Breast epithelium (tissue), 4 donors: Measurements from ENCODE around the gene TNS3. TPM values are rescaled to one million over a fixed set of nuclear protein-coding genes. Genes with fewer than 3 reads are reported as not detected.

ENCODE experiments used
- DNase-seq, 2 donors: peaks; one replicate each; pipeline ENCODE4 v3.0.0-alpha.2; 2019; ENCODE audit warnings: low spot score in 2 of 2
- H3K27ac ChIP-seq, 2 donors: fragments of 200-600 bp; sonication (generic) in 1 of 2; one replicate each; pipeline ENCODE4 v1.5.1; 2016 to 2019; ENCODE audit warnings: mild to moderate bottlenecking in 1 of 2
- H3K27me3 ChIP-seq, 2 donors: fragments of 200-600 bp; sonication (generic) in 1 of 2; one replicate each; pipeline versions ENCODE4 v1.5.1 to v1.6.0; 2017 to 2019; ENCODE audit warnings: control low read depth in 1 of 2, mild to moderate bottlenecking in 1 of 2
- H3K36me3 ChIP-seq: fragments of 200-600 bp; one replicate; pipeline ENCODE4 v1.5.1; 2019
- H3K4me1 ChIP-seq, 2 donors: fragments of 200-600 bp; sonication (generic); one replicate each; pipeline ENCODE4 v1.5.1; 2016 to 2019; ENCODE audit warnings: control low read depth in 1 of 2
- H3K4me3 ChIP-seq, 3 donors: fragments of 200-600 bp; sonication (generic); 1 replicate in 2 of 3; 2 replicates in 1 of 3; pipeline ENCODE4 v1.5.1; 2016 to 2019; ENCODE audit warnings: mild to moderate bottlenecking in 3 of 3, moderate library complexity in 2 of 3
- H3K9me3 ChIP-seq, 2 donors: fragments of 200-600 bp; sonication (generic) in 1 of 2; one replicate each; pipeline ENCODE4 v1.5.1; 2016 to 2019; ENCODE audit warnings: control low read depth in 1 of 2
- CTCF ChIP-seq, 3 donors: fragments of 450-650 bp; IDR thresholded peaks; one replicate each; pipeline ENCODE4 v1.5.1; 2016 to 2017; ENCODE audit warnings: antibody characterized with exemption in 3 of 3, mild to moderate bottlenecking in 3 of 3, moderate library complexity in 3 of 3
- POLR2A ChIP-seq: fragments of 450-650 bp; IDR thresholded peaks from one replicate; pipeline ENCODE4 v1.6.1; 2016; ENCODE audit warnings: antibody characterized with exemption, mild to moderate bottlenecking, moderate library complexity
- POLR2AphosphoS5 ChIP-seq, 3 donors: sonication (generic); formaldehyde crosslinking; IDR thresholded peaks; one replicate each; pipeline ENCODE4 v1.6.1; 2017; ENCODE audit warnings: antibody characterized with exemption in 3 of 3
- intact Hi-C: fragments of 100-400 bp; cut with DNase I; formaldehyde crosslinking; loops from one replicate; pipeline ENCODE4 v1.15.1; 2023; ENCODE audit warnings: low total_unique reads
- total RNA-seq, 3 donors: library from RNA; depleted of rRNA; stranded (reverse); fragments of >200 nt; gene quantifications; one replicate each; pipeline ENCODE4 v1.1.0, GENCODE V29; 2016

TNS3 gene
- total RNA-seq, 3 donors from 2014 or later: 41.0 to 78.1 (median 56.2) TPM

- TF ChIP-seq POLR2AphosphoS5 (IDR thresholded peaks at IDR 0.05) (no peak), CTCF (IDR thresholded peaks at IDR 0.05) (no peak), POLR2A (no peak)
These were observed 52.5 kb downstream of the TNS3 start for GRCh38 chr7:47529405-47529804.

DNA sequence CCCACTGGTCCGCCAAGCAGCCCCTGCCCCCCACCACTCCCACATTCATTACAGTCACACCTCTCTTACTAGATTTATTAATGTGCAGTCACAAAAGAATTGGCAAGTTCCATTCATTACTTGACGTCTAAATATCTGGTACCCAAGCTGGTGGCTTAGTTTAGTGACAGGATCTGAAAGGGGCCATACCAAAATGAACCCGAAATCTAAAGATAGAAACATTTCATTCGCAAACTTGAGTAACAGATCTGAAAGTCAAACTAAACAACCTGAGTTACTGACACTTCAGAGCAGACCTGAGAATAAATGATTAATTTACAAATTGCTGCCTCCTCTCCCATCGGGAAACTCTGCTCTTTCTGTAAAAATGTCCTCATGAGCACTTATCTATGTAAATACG lies 53.4 kb downstream of the TNS3 start:
- no peaks in the 10 kb centered on the region for H3K27me3 ChIP-seq
- H3K4me1 ChIP-seq: no peaks in the 10 kb centered on the region
- H3K9me3 ChIP-seq: no peaks in the 10 kb centered on the region
- intact Hi-C loops: no loop called here
- no peaks in the 10 kb centered on the region for H3K36me3 ChIP-seq
- no peak for DNase-seq
- H3K4me3 ChIP-seq: no peak overlapping the region
- H3K27ac ChIP-seq: no peak overlapping the region
- no peak for TF ChIP-seq POLR2A
- TF ChIP-seq POLR2AphosphoS5 (IDR thresholded peaks at IDR 0.05): no peak
- TF ChIP-seq CTCF (IDR thresholded peaks at IDR 0.05): no peak

More at GRCh38 chr7:47529405-47529804, 52.5 kb downstream of the TNS3 start:
- Histone ChIP-seq H3K4me3 (no peak overlapping the region), H3K4me1 (no peaks in the 10 kb centered on the region), H3K27me3 (no peaks in the 10 kb centered on the region), H3K36me3 (no peaks in the 10 kb centered on the region), H3K27ac (no peak overlapping the region), H3K9me3 (no peaks in the 10 kb centered on the region)
- no peak for DNase-seq
- intact Hi-C loops: no loop called here

GRCh38 chr7:47526466-47526865 lies 55.4 kb downstream of the TNS3 start:
- no peaks in the 10 kb centered on the region for H3K36me3 ChIP-seq
- no peak for DNase-seq
- TF ChIP-seq POLR2AphosphoS5 (IDR thresholded peaks at IDR 0.05) (no peak), CTCF (IDR thresholded peaks at IDR 0.05) (no peak), POLR2A (no peak)
- H3K4me1 ChIP-seq: no peaks in the 10 kb centered on the region
- H3K9me3 ChIP-seq: no peaks in the 10 kb centered on the region
- no peak overlapping the region for H3K4me3 ChIP-seq
- no peaks in the 10 kb centered on the region for H3K27me3 ChIP-seq
- no peak overlapping the region for H3K27ac ChIP-seq
- intact Hi-C loops: no loop called here

GRCh38 chr7:47525066-47525623 lies 56.8 kb downstream of the TNS3 start:
- H3K27ac ChIP-seq: no peak overlapping the region
- TF ChIP-seq POLR2A (no peak), CTCF (IDR thresholded peaks at IDR 0.05) (no peak), POLR2AphosphoS5 (IDR thresholded peaks at IDR 0.05) (no peak)
- no peaks in the 10 kb centered on the region for H3K27me3 ChIP-seq
- no peak overlapping the region for H3K4me3 ChIP-seq
- no peaks in the 10 kb centered on the region for H3K36me3 ChIP-seq
- intact Hi-C loops: no loop called here
- H3K4me1 ChIP-seq: no peaks in the 10 kb centered on the region
- no peak for DNase-seq
- H3K9me3 ChIP-seq: no peaks in the 10 kb centered on the region

DNA sequence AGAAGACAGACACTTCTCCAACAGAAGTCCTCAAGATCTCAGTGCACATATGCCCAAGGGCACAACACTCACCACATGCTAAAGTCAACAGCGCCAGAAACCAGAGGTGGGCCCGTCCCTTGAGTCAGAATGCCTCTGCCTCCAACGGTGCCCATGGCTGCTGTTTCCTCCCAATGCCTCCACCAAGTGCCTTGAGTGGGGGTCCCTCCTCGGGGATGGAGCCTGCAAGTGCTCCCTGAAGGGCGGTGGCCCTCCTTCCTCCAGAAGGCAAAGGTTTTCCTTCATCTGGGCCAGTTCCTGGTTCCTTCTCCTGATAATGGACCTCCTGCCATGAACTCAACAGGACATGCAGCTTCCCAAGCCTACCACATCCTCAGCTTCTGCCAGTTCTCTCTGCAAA lies 58.5 kb downstream of the TNS3 start:
- intact Hi-C loops: no loop called here
- DNase-seq: no peak

More for the DNA sequence above, 58.5 kb downstream of the TNS3 start:
- no peaks in the 10 kb centered on the region for H3K4me1 ChIP-seq
- H3K36me3 ChIP-seq: no peaks in the 10 kb centered on the region
- H3K9me3 ChIP-seq: no peaks in the 10 kb centered on the region
- H3K27me3 ChIP-seq: no peaks in the 10 kb centered on the region
- no peak for TF ChIP-seq POLR2A
- no peak for TF ChIP-seq POLR2AphosphoS5 (IDR thresholded peaks at IDR 0.05)
- no peak for TF ChIP-seq CTCF (IDR thresholded peaks at IDR 0.05)
- H3K4me3 ChIP-seq: no peak overlapping the region
- H3K27ac ChIP-seq: no peak overlapping the region
